Duodenal mucosa (tissue), 2 donors: ENCODE results near the gene PYGM.

Source experiments
- H3K27ac ChIP-seq: one replicate; pipeline ENCODE4 v1.7.0; 2013; ENCODE audit warnings: low read depth, low read length
- H3K27me3 ChIP-seq, 2 donors: one replicate each; pipeline ENCODE4 v1.7.0; 2013; ENCODE audit warnings: low read length in 2 of 2, control low read depth in 1 of 2; ENCODE audit not compliant: insufficient read depth in 2 of 2, control insufficient read depth in 1 of 2
- H3K36me3 ChIP-seq, 2 donors: one replicate each; pipeline ENCODE4 v1.7.0; 2013; ENCODE audit warnings: low read length in 2 of 2, control low read depth in 1 of 2; ENCODE audit not compliant: insufficient read depth in 2 of 2, control insufficient read depth in 1 of 2
- H3K4me1 ChIP-seq, 2 donors: one replicate each; pipeline ENCODE4 v1.7.0; 2013; ENCODE audit warnings: low read length in 2 of 2, control low read depth in 1 of 2; ENCODE audit not compliant: insufficient read depth in 2 of 2, control insufficient read depth in 1 of 2
- H3K4me3 ChIP-seq, 2 donors: one replicate each; pipeline ENCODE4 v1.7.0; 2013; ENCODE audit warnings: low read length in 2 of 2, low read depth in 1 of 2
- H3K9ac ChIP-seq, 2 donors: one replicate each; pipeline ENCODE4 v1.7.0; 2013; ENCODE audit warnings: low read length in 2 of 2, low read depth in 1 of 2
- H3K9me3 ChIP-seq, 2 donors: one replicate each; pipeline ENCODE4 v1.7.0; 2013; ENCODE audit warnings: low read length in 2 of 2, control low read depth in 1 of 2; ENCODE audit not compliant: control insufficient read depth in 1 of 2

The PYGM gene

DNA sequence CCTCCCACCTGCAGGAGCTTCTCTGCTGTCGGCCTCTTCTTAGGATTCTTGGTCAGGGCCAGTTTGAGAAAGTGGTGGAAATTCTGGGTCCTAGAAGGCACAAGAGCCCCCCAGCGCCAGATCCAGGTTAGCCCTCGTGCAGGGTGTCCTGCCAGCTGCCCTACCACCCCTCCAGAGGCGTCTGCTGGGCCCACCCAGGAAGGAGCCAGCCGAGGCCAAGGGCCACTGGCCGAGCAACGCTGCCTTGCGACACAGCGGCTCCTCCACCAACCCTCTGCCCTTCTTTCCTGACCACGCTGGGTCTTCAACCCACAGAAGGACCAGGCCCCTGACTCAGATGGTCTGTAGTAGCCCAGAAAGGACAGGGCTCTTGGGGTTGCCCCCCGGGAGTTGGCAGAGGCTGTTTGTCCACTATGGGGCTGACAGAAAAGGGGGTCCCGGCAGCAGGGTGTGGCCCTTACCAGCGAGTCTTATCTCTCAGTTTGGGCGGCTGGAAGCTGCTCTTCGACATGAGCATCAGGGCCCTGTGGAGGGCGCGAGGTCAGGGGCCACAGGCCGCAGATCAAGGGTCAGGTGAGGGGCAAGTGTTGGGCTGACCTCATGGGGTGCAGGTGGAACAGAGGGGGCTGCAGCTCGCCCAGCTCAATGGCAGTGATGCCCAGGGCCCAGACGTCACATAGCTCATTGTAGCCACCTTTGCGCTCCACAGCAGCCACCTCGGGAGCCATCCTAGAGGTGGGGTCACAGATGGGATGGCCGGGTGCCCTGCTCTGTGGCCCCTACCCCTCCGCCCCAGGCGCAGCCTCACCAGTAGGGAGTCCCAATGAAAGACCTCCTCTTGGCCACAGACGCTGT, 40.8 kb upstream of the PYGM start:
- Histone ChIP-seq H3K27me3 (no peaks in the 10 kb centered on the region), H3K4me3 (no peak overlapping the region), H3K27ac (no peak overlapping the region), H3K36me3 (peaks cover 8 to 19% of the 10 kb centered on the region in 2 donors), H3K9ac (no peak overlapping the region), H3K4me1 (peaks cover 23 to 24% of the 10 kb centered on the region in 2 donors), H3K9me3 (no peaks in the 10 kb centered on the region)

GRCh38 chr11:64799623-64800302, 40.0 kb upstream of the PYGM start:
- Histone ChIP-seq H3K27ac (no peak overlapping the region), H3K9me3 (no peaks in the 10 kb centered on the region), H3K27me3 (no peaks in the 10 kb centered on the region), H3K4me3 (no peak overlapping the region), H3K4me1 (peaks cover 23 to 24% of the 10 kb centered on the region in 2 donors), H3K9ac (no peak overlapping the region), H3K36me3 (peaks cover under 1 to 11% of the 10 kb centered on the region in 2 donors)

- Histone ChIP-seq H3K4me3 (no peak overlapping the region), H3K27me3 (no peaks in the 10 kb centered on the region), H3K27ac (no peak overlapping the region), H3K9me3 (no peaks in the 10 kb centered on the region), H3K9ac (no peak overlapping the region), H3K4me1 (peaks cover 21 to 22% of the 10 kb centered on the region in 2 donors), H3K36me3 (peaks cover 0 to 10% of the 10 kb centered on the region in 2 donors)
Observed at GRCh38 chr11:64799256-64799622, 39.5 kb upstream of the PYGM start.

DNA sequence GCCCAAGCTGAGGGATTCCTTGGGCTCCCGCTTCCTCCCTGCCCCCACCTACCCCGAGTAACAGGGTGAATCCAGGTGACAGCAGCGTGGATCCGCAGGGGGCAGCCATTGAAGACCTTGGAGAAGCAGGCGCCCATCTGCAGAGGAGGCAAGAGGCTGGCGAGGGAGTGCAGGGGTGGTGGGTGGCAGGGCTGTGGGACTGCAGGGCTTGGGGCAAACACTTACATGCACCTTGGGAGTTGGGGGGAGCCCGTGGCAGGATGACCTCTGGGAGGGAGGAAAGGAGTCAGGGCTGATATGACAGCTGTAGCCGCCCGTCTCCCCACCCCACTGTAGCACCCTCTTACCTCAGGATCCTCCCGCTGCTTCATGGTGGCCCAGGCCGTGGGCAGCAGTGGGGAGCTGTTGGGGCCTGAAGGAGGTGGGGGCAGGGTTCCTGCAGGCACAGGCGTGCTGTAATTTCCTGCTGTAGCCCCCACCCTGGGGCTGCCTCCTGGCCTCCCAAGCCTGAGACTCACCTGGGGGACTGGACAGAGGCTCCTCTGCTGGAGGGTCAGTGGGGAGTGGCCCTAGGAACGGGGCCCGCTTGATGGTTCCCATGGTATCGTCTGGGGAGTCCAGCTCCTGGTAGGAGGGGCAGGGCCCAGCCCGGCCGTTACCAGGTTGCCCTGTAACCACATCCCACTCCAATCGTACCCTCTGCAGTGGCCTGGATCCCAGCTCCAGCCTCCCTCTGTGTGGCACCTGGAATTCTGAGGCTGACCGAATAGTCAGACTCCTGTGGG, 37.2 kb upstream of the PYGM start:
- Histone ChIP-seq H3K27me3 (no peaks in the 10 kb centered on the region), H3K9ac (no peak overlapping the region), H3K36me3 (peaks cover 0 to 10% of the 10 kb centered on the region in 2 donors), H3K9me3 (no peaks in the 10 kb centered on the region), H3K4me1 (peaks cover 5 to 7% of the 10 kb centered on the region in 2 donors), H3K27ac (no peak overlapping the region), H3K4me3 (no peak overlapping the region)

- H3K27me3 ChIP-seq = no peaks in the 10 kb centered on the region
- peaks cover 0 to 10% of the 10 kb centered on the region in 2 donors for H3K36me3 ChIP-seq
- H3K4me1 ChIP-seq = no peaks in the 10 kb centered on the region
- no peak overlapping the region for H3K9ac ChIP-seq
- H3K9me3 ChIP-seq = no peaks in the 10 kb centered on the region
- H3K27ac ChIP-seq = no peak overlapping the region
- no peak overlapping the region for H3K4me3 ChIP-seq
Observed at GRCh38 chr11:64796047-64796756, 36.4 kb upstream of the PYGM start.

- no peaks in the 10 kb centered on the region for H3K27me3 ChIP-seq
- no peaks in the 10 kb centered on the region for H3K4me1 ChIP-seq
- H3K9me3 ChIP-seq = no peaks in the 10 kb centered on the region
- no peak overlapping the region for H3K27ac ChIP-seq
- no peak overlapping the region for H3K4me3 ChIP-seq
- no peak overlapping the region for H3K9ac ChIP-seq
- peaks cover 0 to 17% of the 10 kb centered on the region in 2 donors for H3K36me3 ChIP-seq
Observed at GRCh38 chr11:64794526-64794925, 34.8 kb upstream of the PYGM start.

GRCh38 chr11:64793271-64794160, 33.7 kb upstream of the PYGM start:
- Histone ChIP-seq H3K36me3 (peaks cover 0 to 17% of the 10 kb centered on the region in 2 donors), H3K4me3 (no peak overlapping the region), H3K9ac (no peak overlapping the region), H3K4me1 (no peaks in the 10 kb centered on the region), H3K27me3 (no peaks in the 10 kb centered on the region), H3K9me3 (no peaks in the 10 kb centered on the region), H3K27ac (no peak overlapping the region)

GRCh38 chr11:64792482-64792881, 32.7 kb upstream of the PYGM start:
- H3K27ac ChIP-seq = no peak overlapping the region
- H3K4me1 ChIP-seq = peaks cover 5 to 9% of the 10 kb centered on the region in 2 donors
- no peaks in the 10 kb centered on the region for H3K27me3 ChIP-seq
- H3K4me3 ChIP-seq = no peak overlapping the region
- H3K9me3 ChIP-seq = no peaks in the 10 kb centered on the region
- H3K36me3 ChIP-seq = peaks cover 0 to 17% of the 10 kb centered on the region in 2 donors
- no peak overlapping the region for H3K9ac ChIP-seq

DNA sequence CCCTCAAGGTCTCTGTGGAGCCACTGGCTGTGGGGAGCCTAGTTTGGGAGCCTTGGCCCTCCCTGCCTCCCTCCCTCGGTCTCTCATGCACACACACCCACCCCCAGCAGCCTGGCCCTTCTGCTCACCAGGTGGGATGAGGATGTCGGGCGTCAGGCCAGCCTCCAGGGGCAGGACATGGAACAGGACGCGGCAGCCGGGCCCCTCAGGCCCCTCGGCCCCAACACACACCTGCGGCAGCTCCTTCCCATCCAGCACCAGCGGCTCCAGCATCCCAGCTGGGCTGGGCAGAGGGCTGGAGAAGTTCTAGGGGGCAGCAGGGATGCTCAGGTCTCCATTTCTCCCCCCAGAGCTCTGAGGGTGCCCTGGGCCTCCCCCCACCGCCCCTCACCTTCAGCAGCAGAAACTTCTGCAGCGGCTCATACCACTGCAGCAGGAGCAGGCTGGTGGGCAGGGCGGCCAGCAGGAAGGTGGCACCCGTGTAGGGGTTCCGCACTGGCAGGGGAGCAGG, 32.1 kb upstream of the PYGM start:
- Histone ChIP-seq H3K36me3 (peaks cover 0 to 17% of the 10 kb centered on the region in 2 donors), H3K9me3 (no peaks in the 10 kb centered on the region), H3K27ac (no peak overlapping the region), H3K9ac (no peak overlapping the region), H3K4me1 (peaks cover 5 to 10% of the 10 kb centered on the region in 2 donors), H3K4me3 (no peak overlapping the region), H3K27me3 (no peaks in the 10 kb centered on the region)
